ENCODE data around the gene HSD11B1.

HSD11B1 gene

DNA sequence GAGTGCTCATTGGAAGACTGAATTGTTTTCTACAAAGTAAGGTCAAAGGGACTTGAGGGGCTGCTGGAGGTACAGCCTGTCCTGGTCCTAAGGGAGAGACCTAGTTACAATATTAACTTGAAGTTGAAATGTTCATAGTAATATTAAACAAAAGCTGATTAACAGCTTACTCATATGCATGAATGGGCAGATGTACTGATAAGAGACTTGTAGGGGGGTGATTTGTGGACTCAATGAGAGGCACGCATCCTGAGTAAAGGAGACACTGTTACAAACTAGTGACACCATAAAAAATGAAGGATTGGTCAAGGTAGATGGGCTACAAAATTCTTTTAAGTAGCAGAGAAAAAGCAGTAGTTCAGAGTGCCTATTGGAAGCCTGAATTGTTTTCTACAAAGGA, 2.7 kb downstream of the HSD11B1 start:
- Histone ChIP-seq H2AFZ (ENCODE audit: low read depth) (no peak overlapping the region), H3K9ac (no peak overlapping the region), H3K4me3 (IDR thresholded peaks at IDR 0.05; ENCODE audit: insufficient read depth, low read depth, low read length) (no peak overlapping the region), H3K27ac (no peak overlapping the region), H3K36me3 (ENCODE audit: insufficient read depth) (no peaks in the 10 kb centered on the region), H3K27me3 (ENCODE audit: insufficient read depth, low read depth) (no peaks in the 10 kb centered on the region), H4K20me1 (ENCODE audit: insufficient read depth) (no peaks in the 10 kb centered on the region), H3K4me2 (no peak overlapping the region), H3K79me2 (ENCODE audit: insufficient read depth, low read depth) (no peaks in the 10 kb centered on the region), H3K4me1 (ENCODE audit: low read depth, poor library complexity, severe bottlenecking) (peaks cover 8% of the 10 kb centered on the region)
- TF ChIP-seq, protein P1, sequence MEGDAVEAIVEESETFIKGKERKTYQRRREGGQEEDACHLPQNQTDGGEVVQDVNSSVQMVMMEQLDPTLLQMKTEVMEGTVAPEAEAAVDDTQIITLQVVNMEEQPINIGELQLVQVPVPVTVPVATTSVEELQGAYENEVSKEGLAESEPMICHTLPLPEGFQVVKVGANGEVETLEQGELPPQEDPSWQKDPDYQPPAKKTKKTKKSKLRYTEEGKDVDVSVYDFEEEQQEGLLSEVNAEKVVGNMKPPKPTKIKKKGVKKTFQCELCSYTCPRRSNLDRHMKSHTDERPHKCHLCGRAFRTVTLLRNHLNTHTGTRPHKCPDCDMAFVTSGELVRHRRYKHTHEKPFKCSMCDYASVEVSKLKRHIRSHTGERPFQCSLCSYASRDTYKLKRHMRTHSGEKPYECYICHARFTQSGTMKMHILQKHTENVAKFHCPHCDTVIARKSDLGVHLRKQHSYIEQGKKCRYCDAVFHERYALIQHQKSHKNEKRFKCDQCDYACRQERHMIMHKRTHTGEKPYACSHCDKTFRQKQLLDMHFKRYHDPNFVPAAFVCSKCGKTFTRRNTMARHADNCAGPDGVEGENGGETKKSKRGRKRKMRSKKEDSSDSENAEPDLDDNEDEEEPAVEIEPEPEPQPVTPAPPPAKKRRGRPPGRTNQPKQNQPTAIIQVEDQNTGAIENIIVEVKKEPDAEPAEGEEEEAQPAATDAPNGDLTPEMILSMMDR (conservative IDR thresholded peaks at IDR 0.05; ENCODE audit: low read depth, low read length) = no peak

DNA sequence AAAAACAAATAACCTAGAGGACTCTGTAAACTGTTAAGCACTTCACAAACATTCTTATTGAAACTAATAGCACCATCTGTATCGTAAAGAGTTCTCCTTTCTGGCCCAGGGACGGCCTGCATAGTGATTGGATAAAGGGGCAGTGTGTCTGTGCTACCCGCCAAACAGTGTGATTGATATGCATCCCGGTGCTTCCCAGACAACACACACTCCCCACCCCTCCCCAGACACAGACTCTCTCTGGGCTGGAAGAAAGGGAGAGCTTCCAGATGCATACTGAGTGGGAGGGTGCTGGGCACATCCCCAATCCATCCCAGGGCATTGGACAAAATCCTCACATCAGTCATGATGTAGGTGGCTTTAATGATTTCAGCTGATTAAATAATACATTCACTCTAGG, 3.7 kb downstream of the HSD11B1 start:
- no peak overlapping the region for H3K27ac ChIP-seq
- no peak overlapping the region for H2AFZ ChIP-seq (ENCODE audit: low read depth)
- no peak overlapping the region for H3K4me2 ChIP-seq
- H3K4me3 ChIP-seq (IDR thresholded peaks at IDR 0.05; ENCODE audit: insufficient read depth, low read depth, low read length) = no peak overlapping the region
- no peaks in the 10 kb centered on the region for H3K27me3 ChIP-seq (ENCODE audit: insufficient read depth, low read depth)
- no peaks in the 10 kb centered on the region for H4K20me1 ChIP-seq (ENCODE audit: insufficient read depth)
- peaks cover 8% of the 10 kb centered on the region for H3K4me1 ChIP-seq (ENCODE audit: low read depth, poor library complexity, severe bottlenecking)
- no peaks in the 10 kb centered on the region for H3K36me3 ChIP-seq (ENCODE audit: insufficient read depth)
- H3K9ac ChIP-seq = no peak overlapping the region
- TF ChIP-seq, protein P1 (conservative IDR thresholded peaks at IDR 0.05; ENCODE audit: low read depth, low read length) = no peak
- H3K79me2 ChIP-seq (ENCODE audit: insufficient read depth, low read depth) = no peaks in the 10 kb centered on the region

DNA sequence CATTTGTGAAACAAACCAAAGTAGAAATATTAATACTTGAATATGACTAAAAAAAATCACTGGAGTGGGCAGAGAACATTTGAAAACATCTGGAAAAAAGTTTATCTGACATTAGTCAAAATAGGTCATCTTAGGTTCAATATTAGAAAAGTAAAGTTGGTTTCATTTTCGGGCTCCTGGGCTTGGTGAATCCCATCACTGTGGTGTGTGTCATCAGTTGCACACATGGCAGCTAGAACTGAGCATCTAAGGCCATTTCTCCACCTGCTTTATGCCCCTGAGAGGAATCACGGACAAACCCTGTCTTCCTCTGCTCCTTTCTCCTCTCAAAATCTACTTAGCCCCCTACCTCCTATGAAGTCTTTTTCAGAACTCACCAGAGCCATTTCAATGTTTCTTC, 5.4 kb downstream of the HSD11B1 start:
- no peak overlapping the region for H2AFZ ChIP-seq (ENCODE audit: low read depth)

DNA sequence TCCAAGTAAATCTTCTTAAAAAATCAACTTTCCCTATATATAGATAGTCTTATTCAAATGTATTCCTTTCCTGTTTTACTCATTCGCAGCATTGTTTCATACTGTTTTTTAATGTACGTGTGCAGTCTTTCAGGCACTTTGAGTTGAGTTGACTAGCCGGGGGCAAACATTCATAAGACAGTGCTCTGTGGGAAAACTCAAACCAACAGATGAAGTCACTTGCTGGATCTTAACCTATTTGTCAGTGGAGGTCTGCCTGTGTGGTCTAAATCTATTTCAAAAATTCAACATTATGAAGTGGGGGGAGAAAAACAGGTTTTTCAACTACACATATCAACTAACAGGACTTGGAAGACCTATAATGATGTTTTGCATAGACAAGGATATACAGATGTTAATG, 6.2 kb downstream of the HSD11B1 start:
- H3K79me2 ChIP-seq (ENCODE audit: insufficient read depth, low read depth) = no peaks in the 10 kb centered on the region
- no peaks in the 10 kb centered on the region for H4K20me1 ChIP-seq (ENCODE audit: insufficient read depth)
- TF ChIP-seq, protein P1 (conservative IDR thresholded peaks at IDR 0.05; ENCODE audit: low read depth, low read length) = no peak
- no peak overlapping the region for H3K4me2 ChIP-seq
- no peaks in the 10 kb centered on the region for H3K27me3 ChIP-seq (ENCODE audit: insufficient read depth, low read depth)
- no peaks in the 10 kb centered on the region for H3K4me1 ChIP-seq (ENCODE audit: low read depth, poor library complexity, severe bottlenecking)
- no peak overlapping the region for H2AFZ ChIP-seq (ENCODE audit: low read depth)
- H3K9ac ChIP-seq = no peak overlapping the region
- no peaks in the 10 kb centered on the region for H3K36me3 ChIP-seq (ENCODE audit: insufficient read depth)
- no peak overlapping the region for H3K27ac ChIP-seq
- no peak overlapping the region for H3K4me3 ChIP-seq (IDR thresholded peaks at IDR 0.05; ENCODE audit: insufficient read depth, low read depth, low read length)

More for the DNA sequence above, 5.4 kb downstream of the HSD11B1 start:
- TF ChIP-seq, protein P1 (conservative IDR thresholded peaks at IDR 0.05; ENCODE audit: low read depth, low read length) = no peak
- Histone ChIP-seq H3K4me1 (ENCODE audit: low read depth, poor library complexity, severe bottlenecking) (no peaks in the 10 kb centered on the region), H3K4me2 (no peak overlapping the region), H3K27me3 (ENCODE audit: insufficient read depth, low read depth) (no peaks in the 10 kb centered on the region), H3K4me3 (IDR thresholded peaks at IDR 0.05; ENCODE audit: insufficient read depth, low read depth, low read length) (no peak overlapping the region), H3K36me3 (ENCODE audit: insufficient read depth) (no peaks in the 10 kb centered on the region), H3K9ac (no peak overlapping the region), H3K27ac (no peak overlapping the region), H4K20me1 (ENCODE audit: insufficient read depth) (no peaks in the 10 kb centered on the region), H3K79me2 (ENCODE audit: insufficient read depth, low read depth) (no peaks in the 10 kb centered on the region)

Measured in KMS-11 (cell line).